ENCODE measurements around the gene UROS.

Gene UROS

GRCh38 chr10:125785791-125786190 is 37.3 kb downstream of the UROS start:
- no peak for DNase-seq

- DNase-seq: no peak
These were observed 39.1 kb downstream of the UROS start for GRCh38 chr10:125783957-125784356.

DNA sequence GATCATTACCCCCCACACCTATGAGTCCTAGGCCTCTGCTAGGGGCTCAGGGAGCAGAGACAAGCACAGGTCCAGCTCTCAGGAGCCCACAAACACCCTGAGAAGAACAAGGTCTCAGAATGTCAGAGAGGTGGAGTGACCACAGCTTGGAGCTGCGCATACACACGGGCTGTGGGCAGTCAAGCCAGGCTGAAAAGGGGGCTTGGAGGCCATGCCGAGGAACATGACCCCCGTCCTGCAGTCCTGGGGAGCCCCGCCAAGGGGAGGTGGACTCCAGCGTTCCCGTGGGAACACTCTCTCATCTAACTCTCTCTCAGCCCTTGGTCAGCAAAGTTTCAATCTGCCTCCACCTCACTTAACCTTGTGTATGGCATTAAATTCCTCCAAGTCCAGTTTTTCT is 39.6 kb downstream of the UROS start:
- no peak for DNase-seq

DNA sequence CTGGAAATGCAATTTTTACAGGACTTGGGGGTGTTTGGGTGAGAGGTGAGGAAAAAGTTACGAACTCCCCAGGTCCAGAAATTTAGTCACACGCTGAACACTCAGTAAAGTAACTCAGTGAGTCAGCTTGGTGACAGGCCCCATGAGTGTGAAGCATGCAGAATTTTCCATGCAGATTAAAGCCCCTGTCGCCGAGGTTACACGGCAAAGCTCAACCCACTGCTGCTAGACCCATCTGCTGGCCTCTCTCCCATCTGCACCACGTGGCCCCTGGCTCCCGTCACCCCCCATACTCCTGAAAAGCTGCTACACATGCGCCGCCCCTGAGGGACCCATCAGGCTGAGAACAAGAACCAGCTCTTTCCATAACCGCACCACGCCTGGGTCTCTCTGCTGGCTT is 40.4 kb downstream of the UROS start:
- DNase-seq: peak in 1 of 2 experiments; percentile 22

- DNase-seq: no peak
These were observed 41.0 kb downstream of the UROS start for GRCh38 chr10:125782054-125782453.

DNA sequence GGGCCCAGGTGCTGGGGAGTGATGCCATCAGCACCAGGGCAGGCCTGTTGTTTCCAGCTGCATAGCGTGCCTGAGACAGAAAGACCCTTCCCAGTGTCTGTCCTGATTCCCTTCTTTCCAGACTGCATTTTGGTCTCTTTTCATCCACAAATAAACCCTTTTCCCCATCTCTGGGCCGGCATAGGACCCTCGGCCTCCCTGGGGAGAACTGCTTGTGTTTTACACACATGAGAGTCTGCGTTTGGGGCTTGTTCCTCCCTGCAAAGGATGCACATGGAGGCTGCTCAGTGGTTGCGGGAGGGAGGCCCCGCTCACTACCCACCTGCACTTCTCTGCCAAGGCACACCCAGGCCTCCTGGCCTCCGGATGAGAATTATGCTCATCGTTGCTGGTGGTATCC is 41.7 kb downstream of the UROS start:
- DNase-seq: no peak

DNA sequence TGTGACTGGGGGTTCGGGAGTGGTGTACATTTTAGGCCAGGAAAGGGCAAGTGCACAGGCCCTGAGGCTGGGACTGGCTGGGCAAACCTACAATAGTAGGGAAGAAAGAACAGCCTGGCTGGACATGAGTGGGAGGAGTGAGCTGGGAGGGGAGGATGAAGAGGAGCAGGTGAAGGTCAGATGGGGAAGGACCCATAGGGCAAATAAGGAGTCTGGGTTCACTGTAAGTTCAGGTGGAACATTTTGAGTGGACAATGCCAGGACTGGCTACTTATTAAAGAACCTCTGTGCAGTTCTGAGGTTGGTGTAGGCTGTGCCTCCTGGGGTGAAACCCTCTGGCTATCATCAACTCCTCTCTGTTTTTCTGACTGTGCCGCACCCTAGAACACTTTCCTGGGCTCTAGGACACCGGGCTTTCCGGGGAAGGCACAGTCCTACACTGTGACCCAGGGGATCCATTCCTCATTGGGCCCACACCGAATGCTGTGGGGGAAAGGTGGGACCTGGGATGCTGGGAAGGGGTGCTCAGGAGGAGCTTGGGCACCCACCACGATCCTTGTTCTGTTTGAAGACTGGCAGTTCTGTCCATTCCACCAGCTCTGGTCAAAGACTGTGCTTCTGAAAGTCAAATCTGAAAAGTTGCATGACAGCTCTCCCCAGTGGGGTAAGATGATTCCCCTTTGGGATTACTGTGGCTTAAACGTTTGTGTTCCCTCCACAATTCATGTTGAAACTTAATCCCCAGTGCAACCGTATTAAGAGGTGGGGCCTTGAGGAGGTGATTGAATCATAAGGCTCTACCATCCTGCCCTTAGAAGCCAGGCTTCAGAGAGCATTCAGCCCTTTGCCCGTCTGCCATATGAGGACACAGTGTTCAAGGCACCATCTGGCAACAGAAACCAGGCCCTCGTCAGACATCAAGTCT is 43.4 kb downstream of the UROS start:
- peak in 1 of 2 experiments; percentile 55 for DNase-seq

GRCh38 chr10:125778556-125778955 is 44.5 kb downstream of the UROS start:
- no peak for DNase-seq

- DNase-seq: no peak
These were observed 45.3 kb downstream of the UROS start for GRCh38 chr10:125777806-125778205.

DNA sequence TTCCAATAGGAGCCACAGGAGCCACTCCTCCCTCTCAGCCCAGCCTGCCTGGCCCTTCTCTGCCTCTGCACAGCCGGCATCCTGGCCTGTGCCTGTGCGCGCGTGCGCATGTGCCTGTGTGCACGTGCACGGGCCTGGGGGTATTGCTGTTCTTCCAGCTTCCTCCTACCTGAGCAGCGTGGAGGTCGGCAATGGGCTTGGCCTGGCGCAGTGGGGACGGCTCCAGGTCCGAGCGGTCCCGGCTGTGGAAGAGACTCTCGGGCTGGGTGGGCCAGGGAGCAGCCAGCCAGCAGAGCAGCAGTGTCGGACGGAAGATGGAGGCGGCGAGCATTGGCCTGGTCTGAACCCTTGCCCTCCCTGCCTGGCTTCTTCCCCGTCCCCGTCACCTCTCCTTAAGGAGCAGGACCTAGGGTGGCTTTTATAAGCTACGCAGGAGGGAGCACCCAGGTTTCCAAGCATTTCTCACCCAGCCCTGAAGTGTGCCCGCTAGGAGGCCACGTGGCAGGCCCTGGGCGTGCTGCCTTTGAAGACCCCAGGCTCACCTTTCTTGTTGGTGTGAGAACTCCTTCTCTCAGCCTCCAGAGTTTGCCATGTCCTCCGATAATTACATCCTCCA is 47.5 kb downstream of the UROS start, which contains the start of gene MMP21:
Gene MMP21, minus strand, starts transcription at position 331 of the 616 bp plus-strand sequence. Its CDS starts 0 bp downstream, at position 331.
- DNase-seq: no peak

DNA sequence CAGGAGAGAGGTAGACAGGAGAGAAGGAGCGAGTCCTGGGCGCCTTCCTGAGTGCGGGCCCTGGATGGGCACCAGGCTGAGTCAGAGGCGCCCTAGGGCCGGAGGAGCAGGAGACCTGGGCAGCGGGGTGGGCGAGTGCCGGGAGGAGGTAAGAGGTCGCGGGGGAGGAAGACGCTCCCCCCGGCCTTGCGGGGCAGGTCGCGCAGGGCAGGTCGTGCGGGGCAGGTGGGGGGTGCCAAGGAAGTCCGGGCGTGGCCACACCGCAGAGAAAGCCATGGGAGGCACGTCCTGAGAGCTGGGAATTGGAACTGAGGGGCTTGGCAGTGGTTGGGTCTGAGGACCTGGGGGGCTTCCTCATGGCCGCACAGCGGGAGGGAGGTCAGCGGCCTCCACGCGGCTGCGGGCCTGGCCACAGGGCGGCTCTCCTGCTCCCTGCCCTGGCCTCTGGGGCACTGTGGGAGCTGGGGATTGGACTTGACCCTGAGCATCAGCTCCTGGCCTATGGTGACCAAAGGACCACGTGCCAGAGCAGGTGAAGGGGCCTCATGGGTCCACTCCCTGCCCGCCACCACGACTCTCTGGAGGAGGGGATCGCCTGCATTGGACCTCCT is 48.4 kb downstream of the UROS start:
- no peak for DNase-seq

DNA sequence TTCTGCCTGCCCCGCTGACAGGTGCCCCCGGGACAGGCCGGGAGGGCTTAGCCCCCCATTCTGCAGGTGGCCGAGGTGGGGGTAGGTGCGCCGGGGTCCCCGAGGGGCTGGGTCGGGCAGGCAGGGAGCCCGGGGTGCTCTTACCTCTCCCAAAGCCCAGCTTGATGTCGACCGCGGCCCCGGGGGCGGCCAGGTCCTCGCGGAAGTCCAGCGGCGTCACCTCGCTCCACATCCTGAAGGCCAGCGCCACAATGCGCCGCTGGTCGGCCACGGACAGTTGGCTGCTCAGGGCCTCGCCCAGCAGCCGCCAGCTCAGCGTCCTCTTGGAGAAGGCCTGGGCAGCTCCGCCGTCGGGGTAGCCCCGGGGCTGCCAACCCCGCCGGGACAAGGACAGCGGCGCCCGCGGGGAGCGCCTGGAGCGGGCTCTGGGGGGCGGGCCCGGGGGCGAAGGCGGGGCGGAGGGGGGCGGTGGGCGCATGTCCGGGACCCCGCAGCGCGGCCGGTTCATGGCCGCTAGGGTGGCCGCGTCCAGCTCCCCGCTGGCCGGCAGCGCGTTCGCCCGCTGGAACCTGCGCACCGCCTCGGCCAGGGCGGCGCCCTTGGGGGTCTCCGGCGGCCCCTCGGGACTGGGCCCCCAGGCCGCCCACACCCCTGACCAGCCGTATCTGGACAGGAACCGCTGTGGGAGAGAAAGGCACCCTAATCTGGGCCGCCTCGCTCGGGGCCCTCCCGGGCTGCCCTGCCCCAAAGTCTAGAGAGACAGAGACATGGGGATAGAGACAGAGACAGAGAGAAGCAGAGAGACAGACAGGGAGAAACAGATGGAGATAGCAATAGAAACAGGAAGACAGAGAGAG is 49.1 kb downstream of the UROS start:
- DNase-seq: no peak

DNA sequence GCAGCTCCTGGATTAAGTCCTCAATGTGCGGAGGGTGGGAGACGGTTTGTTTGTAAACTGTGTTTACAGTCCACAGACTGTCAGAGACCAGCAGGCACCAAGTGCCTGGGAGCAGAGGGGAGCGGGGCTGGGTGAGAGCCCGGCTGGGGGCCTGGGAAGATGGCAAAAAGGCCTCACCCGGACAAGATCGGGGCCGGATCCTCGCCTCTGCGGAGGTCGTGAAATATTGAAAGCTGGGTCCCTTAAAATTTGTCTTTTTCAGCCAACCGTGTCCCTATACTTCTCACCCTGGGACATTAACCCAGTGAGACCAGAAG is 50.2 kb downstream of the UROS start:
- no peak for DNase-seq

DNA sequence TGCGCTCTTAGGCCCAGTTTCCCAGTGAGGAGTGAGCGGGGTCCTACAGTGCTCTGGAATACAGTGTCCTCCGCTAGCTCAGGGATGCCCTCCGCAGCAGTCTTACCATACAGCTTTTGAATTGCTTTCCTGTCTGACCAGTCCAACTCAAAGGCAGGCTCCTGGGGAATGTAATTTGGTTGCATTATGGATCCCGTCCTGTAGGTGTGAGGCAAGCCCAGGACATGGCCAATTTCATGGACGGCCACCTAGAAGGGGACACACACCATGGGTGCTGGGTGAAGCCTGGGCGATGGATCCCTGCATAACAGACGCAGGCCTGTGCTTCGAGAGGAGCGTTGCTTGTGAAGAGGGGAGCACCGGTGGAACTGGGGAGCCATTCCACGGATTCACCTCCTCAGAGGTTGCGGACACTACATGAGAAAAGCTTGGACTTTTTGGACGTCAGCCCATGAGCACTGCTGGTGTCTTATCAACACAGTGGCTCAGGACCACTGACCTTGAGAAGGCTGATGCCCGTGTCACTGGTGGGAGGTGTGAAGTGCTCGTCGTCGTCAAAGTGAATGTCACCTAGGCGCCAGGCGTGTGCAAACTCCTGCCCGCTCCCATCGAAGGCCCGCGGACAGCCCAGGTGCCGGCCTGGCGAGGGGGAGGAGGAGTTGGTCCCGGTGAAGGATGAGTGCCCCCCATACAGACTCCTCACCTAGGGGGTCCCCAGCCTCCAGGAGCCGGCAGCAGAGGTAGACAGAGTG is 50.8 kb downstream of the UROS start:
- no peak for DNase-seq

DNA sequence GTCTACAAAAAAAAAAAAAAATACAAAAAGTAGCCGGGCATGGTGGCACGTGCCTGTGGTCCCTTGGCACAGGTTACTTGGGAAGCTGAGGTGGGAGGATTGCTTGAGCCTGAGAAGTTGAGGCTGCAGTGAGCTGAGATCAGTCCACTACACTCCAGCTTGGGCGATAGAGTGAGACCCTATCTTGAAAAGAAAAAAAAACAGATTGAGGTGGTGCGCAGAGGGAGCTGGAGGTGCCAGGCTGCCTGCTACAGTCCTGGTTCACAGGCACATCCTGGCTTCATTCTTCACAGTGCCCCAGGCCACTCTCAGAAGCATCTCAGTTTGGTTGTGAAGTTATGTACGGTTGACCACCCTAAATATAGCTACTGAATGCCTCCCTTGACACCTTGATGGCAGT is 52.2 kb downstream of the UROS start:
- DNase-seq: no peak

DNA sequence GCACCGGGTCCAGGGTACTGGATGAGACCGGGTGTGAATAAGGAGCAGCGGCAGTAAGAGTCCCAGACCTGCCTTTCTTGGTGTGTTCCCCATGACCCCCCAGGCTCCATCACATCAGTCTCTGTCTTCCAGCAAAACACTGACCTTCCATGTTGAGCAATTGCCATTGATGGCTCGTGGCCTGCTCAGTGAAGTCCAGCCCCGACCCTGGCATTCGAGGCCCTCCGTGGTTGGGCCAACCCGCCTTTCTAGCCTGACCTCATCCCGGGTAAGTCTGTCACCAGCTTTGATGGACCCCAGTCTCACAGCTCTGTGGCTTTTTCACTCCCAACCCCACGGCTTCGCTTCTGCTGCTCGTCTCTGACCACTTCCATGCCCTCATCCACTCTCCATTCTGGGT is 53.9 kb downstream of the UROS start:
- DNase-seq: no peak

DNA sequence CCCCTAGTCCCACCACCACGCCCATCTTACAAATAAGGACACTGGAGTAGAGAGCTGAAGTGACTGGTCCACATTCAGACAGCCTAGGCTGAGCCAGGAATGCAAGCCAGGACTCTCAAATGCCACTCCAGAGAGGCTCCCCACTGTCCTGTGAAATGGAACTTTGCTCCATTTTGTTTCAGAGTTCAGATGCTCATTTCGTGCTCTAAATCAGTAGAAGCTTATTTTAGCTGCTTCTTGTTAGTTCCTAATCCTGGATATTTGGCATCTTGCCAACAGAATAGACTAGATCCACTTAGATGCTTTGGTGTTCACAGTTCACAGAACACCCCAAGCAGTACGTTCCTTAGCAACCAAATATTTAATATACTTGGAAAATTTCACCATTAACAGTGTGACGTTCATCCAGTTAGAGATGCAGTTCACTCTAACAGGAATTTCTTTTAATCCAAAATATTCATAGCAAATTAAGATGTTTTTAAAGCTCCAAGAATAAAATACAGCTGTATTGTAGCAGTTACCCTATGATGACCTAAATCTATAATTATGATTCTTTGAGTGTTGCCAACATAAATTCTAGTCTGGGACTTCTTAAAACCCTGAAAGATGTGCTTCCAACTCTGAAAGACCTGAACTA is 54.7 kb downstream of the UROS start:
- DNase-seq: peak in 1 of 2 experiments; percentile 22

GRCh38 chr10:125766511-125766910 is 56.5 kb downstream of the UROS start:
- DNase-seq: no peak

- no peak for DNase-seq
These were observed 57.2 kb downstream of the UROS start for GRCh38 chr10:125765835-125766234.

DNA sequence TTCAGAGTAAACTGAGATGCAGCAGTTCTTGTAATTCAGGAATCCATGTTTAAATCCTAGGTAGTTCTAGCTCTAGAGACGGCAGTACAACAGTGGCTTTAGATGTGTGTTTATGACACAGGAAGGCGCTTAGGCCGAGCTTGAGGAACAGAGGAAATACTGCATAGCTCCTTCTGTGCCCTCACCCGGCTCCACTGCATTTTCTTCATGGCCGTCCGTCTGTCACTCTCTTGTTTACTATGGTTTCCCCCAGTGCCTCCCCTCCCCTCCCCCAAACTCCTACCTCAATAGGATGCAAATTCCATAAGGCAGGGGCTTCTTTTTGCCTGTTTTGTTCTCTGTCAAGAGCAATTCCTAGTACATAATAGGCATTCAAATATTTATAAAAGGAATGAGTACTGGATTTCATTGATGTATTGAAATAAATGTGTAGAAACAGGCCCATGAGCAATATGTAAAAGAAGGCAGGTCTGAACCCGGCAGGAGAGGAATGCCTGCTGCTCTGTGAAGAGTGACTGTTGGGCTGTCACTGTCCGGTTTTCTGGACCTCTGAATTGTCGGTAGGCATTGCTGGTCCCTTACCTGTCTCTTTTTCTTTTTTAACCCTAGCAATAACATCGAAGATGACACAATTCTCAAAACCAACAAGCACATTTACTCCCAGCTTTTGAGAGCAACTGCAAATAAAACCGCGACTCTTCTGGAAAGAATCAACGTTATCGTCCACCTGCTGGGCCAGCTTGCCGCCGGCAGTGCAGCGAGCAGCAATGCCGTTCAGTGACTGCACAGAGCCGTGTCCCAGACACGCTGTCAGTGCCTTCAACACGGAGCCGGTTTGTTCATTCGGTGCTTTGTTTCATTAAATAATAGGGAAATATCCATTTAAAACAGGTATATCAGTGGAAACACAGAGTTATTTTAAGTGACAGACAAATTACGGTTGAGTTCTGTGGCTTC is 60.1 kb downstream of the UROS start:
- no peak for DNase-seq

DNA sequence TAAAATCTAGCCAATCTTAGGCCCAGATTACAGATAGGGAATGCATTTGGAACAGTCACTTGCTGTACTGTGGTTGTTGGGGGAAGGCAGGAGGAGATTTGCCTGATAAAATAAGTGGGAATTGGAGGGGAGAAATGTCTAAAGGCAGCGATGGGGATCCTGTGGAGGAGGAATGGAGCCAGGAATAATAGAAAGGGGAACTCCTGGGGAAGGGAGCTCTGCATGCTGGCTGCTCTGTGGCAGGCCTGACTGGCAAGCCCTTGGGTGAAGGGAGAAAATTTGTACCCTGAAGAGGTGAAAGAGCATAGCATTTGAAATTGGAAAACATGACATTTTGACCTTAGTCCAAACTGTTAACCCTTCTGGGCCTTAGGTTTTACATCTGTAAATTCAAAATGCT is 61.1 kb downstream of the UROS start:
- DNase-seq: no peak

Measured in NCI-H524 (cell line).